Coronary artery (tissue), 2 donors: ENCODE data around the gene KCNMB2.
"Not testable (repeated sequence)": the region's sequence is repeated elsewhere in the genome, so short reads cannot be mapped to it uniquely, and the experiment has no call there.

Source experiments
- DNase-seq: peaks from one replicate; pipeline ENCODE4 v3.0.0-alpha.2; 2017; ENCODE audit warnings: low spot score
- H3K27ac ChIP-seq, 2 donors: fragments of 200-600 bp; sonication (generic); one replicate each; pipeline ENCODE4 v1.5.1; 2016 to 2019
- H3K4me3 ChIP-seq: fragments of 200-600 bp; sonication (generic); 2 replicates; pipeline ENCODE4 v1.5.1; 2016; ENCODE audit warnings: mild to moderate bottlenecking, moderate library complexity
- TF ChIP-seq, protein P1 (sequence below): fragments of 200-600 bp; sonication (generic); IDR thresholded peaks from one replicate; pipeline ENCODE4 v1.5.1; 2019; ENCODE audit warnings: antibody characterized with exemption

The KCNMB2 gene

DNA sequence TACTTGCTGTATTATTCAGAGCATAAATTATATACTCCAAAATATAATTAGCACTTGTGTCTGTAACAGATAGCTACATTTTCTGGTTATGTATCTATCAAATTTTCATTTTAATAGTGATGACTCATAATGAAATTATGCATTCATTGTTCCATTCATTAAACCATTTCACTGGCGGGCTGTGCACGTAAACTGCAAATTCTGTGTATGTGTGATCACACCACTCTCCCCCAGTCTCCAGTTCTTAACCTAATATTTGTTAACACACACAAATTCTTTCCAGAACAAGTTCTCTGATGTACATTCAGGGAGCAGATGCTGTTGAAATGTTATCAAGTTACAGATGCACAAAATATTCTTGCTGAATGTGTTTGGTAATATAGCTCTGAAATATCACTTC, 3.8 kb upstream of the KCNMB2 start:
- DNase-seq, result no peak
- Histone ChIP-seq H3K27ac (no peak overlapping the region), H3K4me3 (no peak overlapping the region)
- TF ChIP-seq, protein P1, sequence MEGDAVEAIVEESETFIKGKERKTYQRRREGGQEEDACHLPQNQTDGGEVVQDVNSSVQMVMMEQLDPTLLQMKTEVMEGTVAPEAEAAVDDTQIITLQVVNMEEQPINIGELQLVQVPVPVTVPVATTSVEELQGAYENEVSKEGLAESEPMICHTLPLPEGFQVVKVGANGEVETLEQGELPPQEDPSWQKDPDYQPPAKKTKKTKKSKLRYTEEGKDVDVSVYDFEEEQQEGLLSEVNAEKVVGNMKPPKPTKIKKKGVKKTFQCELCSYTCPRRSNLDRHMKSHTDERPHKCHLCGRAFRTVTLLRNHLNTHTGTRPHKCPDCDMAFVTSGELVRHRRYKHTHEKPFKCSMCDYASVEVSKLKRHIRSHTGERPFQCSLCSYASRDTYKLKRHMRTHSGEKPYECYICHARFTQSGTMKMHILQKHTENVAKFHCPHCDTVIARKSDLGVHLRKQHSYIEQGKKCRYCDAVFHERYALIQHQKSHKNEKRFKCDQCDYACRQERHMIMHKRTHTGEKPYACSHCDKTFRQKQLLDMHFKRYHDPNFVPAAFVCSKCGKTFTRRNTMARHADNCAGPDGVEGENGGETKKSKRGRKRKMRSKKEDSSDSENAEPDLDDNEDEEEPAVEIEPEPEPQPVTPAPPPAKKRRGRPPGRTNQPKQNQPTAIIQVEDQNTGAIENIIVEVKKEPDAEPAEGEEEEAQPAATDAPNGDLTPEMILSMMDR, result no peak

DNA sequence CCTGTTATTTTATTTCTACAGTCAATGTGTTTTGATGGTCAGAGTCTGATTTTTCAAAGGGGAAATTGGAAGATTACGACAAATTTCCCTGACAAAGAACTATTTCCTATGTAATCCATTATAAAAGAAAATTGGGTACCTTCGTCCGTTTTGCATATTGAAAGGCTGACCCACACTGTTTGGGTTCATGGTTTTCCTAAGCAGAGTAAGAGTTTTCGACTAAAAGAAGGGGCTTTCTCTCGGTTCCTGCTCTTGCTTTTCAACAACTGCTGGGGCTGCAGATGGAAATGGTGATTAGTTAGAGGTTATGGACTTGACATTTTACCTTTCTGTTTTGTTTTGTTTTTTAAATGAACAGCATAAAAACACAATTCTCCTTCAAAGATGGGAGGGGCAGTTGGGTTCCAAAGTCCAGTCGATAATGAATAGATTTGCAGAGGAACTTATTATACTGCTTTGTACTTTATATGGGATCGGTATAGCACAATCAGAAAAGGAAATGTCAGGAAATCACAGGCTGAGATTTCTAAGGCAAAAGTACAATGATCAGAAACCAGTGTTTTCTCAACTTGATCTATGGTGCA, 978 bp downstream of the KCNMB2 start:
- Histone ChIP-seq H3K4me3 (peak overlapping the region; percentile 67), H3K27ac (no peak overlapping the region)
- no peak for DNase-seq
- TF ChIP-seq, protein P1, result no peak

DNA sequence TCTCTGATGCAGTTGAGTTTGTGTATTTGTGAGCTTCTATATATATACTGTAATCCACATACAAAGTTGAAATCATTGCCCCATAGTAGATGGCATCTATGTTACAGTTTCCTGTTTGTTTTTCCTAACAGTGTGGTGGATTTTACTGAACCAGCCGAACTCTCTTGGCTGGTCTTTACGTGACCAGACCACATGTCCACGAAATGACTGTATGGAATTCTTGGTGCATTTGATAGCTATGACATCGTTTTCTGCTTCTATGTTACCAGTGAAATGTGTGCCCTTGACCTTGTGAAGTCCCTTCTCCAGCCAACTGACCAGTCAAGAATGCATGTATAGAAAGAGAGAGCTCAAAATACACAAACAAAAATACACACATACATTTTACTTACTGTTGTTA, 1.8 kb downstream of the KCNMB2 start:
- no peak overlapping the region for H3K4me3 ChIP-seq
- DNase-seq, result no peak
- no peak overlapping the region for H3K27ac ChIP-seq
- TF ChIP-seq, protein P1, result no peak

DNA sequence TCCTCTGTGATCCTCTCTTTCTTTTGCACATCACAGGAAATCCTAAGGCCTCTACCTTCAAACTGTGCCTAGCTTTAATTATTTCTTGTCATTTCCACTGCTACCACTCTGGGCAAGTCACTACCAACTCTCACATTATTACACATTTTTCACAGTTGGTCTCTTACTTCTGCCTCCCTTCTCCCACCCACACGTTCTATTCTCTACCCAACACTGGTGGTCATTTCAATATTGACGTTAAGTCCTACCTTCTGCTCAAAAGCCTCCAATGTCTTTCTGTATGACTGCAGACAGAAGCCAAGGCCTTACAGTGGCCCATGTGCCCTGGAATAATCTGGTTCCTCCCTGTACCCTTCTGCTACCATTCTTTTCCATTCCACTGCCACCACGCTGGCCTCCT, 3.9 kb downstream of the KCNMB2 start:
- DNase-seq, result no peak
- TF ChIP-seq, protein P1, result no peak
- Histone ChIP-seq H3K4me3 (no peak overlapping the region), H3K27ac (no peak overlapping the region)

DNA sequence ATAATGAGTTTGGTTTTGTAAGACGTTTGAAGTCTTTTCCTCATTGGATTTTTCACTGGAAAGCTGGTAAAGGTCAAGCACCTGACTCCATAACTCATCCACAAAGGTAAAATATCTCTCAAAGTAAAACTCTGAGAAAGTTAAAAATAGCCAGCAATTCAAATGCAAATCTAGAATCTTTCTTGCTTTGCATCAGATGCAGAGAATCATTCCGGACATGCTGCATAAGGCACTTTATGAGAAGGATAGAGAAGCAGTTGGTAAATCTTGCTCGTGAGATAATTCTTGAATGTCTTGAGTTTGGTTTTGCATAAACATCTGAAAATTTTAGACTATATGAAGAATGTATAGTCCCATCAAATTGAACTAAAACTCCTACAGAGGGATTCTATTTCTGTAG, 9.1 kb downstream of the KCNMB2 start:
- no peak overlapping the region for H3K4me3 ChIP-seq
- TF ChIP-seq, protein P1, result no peak
- DNase-seq, result no peak
- H3K27ac ChIP-seq, result no peak overlapping the region

DNA sequence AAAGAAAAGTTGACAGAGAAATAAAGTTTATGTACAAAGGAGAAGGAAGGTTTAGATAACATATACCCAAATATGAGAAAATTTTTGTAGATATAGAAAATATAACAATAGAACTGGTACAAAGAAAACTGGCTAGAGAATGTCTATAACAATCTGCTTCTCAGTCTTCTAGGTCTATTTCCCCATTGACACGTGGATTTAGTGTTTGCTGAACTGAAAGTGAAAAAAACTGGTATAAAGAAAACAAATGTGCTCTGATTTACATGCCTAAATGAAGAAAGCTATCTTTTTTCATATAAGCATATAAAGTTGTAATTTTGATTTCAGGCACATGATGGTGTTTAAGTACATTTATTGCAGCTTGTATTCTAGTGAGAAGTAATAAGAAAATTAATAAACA, 9.8 kb downstream of the KCNMB2 start:
- DNase-seq, result no peak
- Histone ChIP-seq H3K27ac (no peak overlapping the region), H3K4me3 (no peak overlapping the region)
- TF ChIP-seq, protein P1, result no peak

DNA sequence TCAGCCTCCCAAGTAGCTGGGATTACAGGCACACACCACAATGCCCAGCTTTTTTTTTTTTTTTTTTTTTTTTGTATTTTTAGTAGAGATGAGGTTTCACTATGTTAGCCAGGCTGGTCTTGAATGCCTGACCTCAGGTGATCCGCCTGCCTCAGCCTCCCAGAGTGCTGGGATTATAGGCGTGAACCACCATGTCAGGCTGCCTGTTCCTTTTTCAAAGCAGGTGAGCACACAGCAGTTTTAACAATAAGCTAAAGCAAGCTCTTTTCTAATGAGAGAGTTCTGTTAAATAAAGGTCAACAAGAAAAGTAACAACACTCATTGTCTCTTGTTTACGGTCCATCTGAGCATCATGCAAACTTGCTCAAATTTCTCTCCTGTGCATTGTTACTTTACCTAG, 13.2 kb downstream of the KCNMB2 start:
- H3K4me3 ChIP-seq, DNase-seq: not testable (repeated sequence)

DNA sequence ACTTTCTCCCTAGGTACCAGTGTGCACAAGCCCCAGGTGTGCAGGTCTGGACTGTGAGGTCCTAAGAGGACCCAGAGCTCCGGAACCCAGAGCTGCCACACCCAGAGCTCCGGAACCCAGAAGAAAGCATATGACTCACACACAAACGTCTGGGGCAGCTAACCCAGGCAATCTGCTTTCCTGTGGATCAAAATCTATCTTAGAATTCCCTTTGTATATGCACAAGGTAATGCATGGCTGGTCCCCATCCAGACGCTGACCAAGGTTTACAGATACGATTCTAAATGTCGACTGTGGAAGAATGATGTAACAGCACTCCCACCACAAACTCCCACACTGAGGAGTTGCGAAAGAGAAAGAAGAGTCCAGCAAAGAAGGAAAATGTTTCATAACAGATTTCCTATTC, 15.7 kb downstream of the KCNMB2 start:
- Histone ChIP-seq H3K4me3 (no peak overlapping the region), H3K27ac (no peak overlapping the region)
- TF ChIP-seq, protein P1, result no peak
- DNase-seq, result no peak

More for the DNA sequence above, 13.2 kb downstream of the KCNMB2 start:
- not testable (repeated sequence) for H3K27ac ChIP-seq
